Hepatocyte (in vitro differentiated cells): ENCODE measurements around the gene PTX4. TPM values are rescaled to one million over a fixed set of nuclear protein-coding genes. Genes with fewer than 3 reads are reported as not detected.

Source experiments
- DNase-seq: peaks from one replicate; pipeline ENCODE4 v3.0.0-alpha.2; 2016; ENCODE audit warnings: low spot score
- H2AFZ ChIP-seq: fragments of 200-600 bp; sonication (generic); 2 replicates; pipeline ENCODE4 v1.6.0; 2016; ENCODE audit warnings: antibody characterized with exemption, mild to moderate bottlenecking
- H3K27ac ChIP-seq: fragments of 200-600 bp; sonication (generic); 2 replicates; pipeline ENCODE4 v1.5.1; 2016; ENCODE audit warnings: mild to moderate bottlenecking
- H3K27me3 ChIP-seq: fragments of 200-600 bp; sonication (generic); 2 replicates; pipeline ENCODE4 v1.6.1; 2016
- H3K36me3 ChIP-seq: fragments of 200-600 bp; sonication (generic); replicated peaks from 2 replicates; pipeline ENCODE4 v1.5.1; 2016; ENCODE audit warnings: low read depth; ENCODE audit not compliant: insufficient read depth
- H3K4me1 ChIP-seq: fragments of 200-600 bp; sonication (generic); 2 replicates; pipeline ENCODE4 v1.5.1; 2016; ENCODE audit warnings: mild to moderate bottlenecking, moderate library complexity; ENCODE audit not compliant: insufficient read depth
- H3K4me2 ChIP-seq: fragments of 200-600 bp; sonication (generic); 2 replicates; pipeline ENCODE4 v1.6.0; 2016
- H3K4me3 ChIP-seq: fragments of 200-600 bp; sonication (generic); 2 replicates; pipeline ENCODE4 v1.5.1; 2016; ENCODE audit warnings: mild to moderate bottlenecking
- H3K79me2 ChIP-seq: fragments of 200-600 bp; sonication (generic); 2 replicates; pipeline ENCODE4 v1.6.0; 2017; ENCODE audit warnings: mild to moderate bottlenecking
- H3K9me2 ChIP-seq: fragments of 200-600 bp; sonication (generic); replicated peaks from 2 replicates; pipeline ENCODE4 v1.6.0; 2017; ENCODE audit warnings: mild to moderate bottlenecking; ENCODE audit not compliant: insufficient read depth
- H3K9me3 ChIP-seq: fragments of 200-600 bp; sonication (generic); 2 replicates; pipeline ENCODE4 v1.5.1; 2016; ENCODE audit warnings: low read depth, mild to moderate bottlenecking
- H4K20me1 ChIP-seq: fragments of 200-600 bp; sonication (generic); 2 replicates; pipeline ENCODE4 v1.6.0; 2016; ENCODE audit warnings: mild to moderate bottlenecking; ENCODE audit not compliant: insufficient read depth, poor library complexity, severe bottlenecking
- CTCF ChIP-seq: fragments of 200-600 bp; sonication (generic); IDR thresholded peaks from 2 replicates; pipeline ENCODE4 v1.5.1; 2016; ENCODE audit warnings: antibody characterized with exemption, mild to moderate bottlenecking; ENCODE audit not compliant: poor library complexity
- EZH2 ChIP-seq: fragments of 200-600 bp; sonication (generic); IDR thresholded peaks from 2 replicates; pipeline ENCODE4 v1.6.1; 2016; ENCODE audit warnings: antibody characterized with exemption, mild to moderate bottlenecking, borderline replicate concordance
- EZH2phosphoT487 ChIP-seq: fragments of 200-600 bp; sonication (generic); IDR thresholded peaks from one replicate; pipeline ENCODE4 v1.6.1; 2018; ENCODE audit warnings: antibody characterized with exemption, mild to moderate bottlenecking, low read depth, moderate library complexity; ENCODE audit not compliant: unreplicated experiment, severe bottlenecking
- WGBS: methylation state at CpG from one replicate; pipeline ENCODE4 v1.1.6; 2016; ENCODE audit warnings: low lambda C conversion rate; ENCODE audit errors: missing lambda C conversion rate; 5-methylcytosine and 5-hydroxymethylcytosine counted together
- polyA plus RNA-seq: library from polyadenylated mRNA; unstranded; fragments of >200 nt; fragmentation: Nextera tagmentation; extraction: Ambion mirVana; gene quantifications from 2 replicates; pipeline ENCODE4 v1.2.1, GENCODE V29; 2016
- total RNA-seq: library from RNA; depleted of rRNA; stranded (reverse); fragments of >200 nt; gene quantifications from 2 replicates; pipeline ENCODE4 v1.2.3, GENCODE V29; 2014

PTX4 gene
- total and polyA plus RNA-seq, 2 experiments from 2014 or later = not detected

GRCh38 chr16:1501630-1502029, 12.9 kb upstream of the PTX4 start:
- WGBS = 99% methylated on average over 23 of the region's 23 CpGs
- Histone ChIP-seq H3K4me1 (no peaks in the 10 kb centered on the region), H3K27ac (no peak overlapping the region), H3K4me2 (no peak overlapping the region), H3K4me3 (no peak overlapping the region), H3K27me3 (no peaks in the 10 kb centered on the region), H2AFZ (no peak overlapping the region), H3K36me3 (no peaks in the 10 kb centered on the region), H4K20me1 (no peaks in the 10 kb centered on the region), H3K9me2 (no peaks in the 10 kb centered on the region), H3K79me2 (no peaks in the 10 kb centered on the region), H3K9me3 (no peaks in the 10 kb centered on the region)
- TF ChIP-seq CTCF (no peak), EZH2phosphoT487 (no peak), EZH2 (no peak)
- no peak for DNase-seq

- Histone ChIP-seq H3K4me3 (no peak overlapping the region), H3K9me2 (no peaks in the 10 kb centered on the region), H3K4me1 (no peaks in the 10 kb centered on the region), H3K27me3 (no peaks in the 10 kb centered on the region), H3K4me2 (no peak overlapping the region), H2AFZ (no peak overlapping the region), H4K20me1 (no peaks in the 10 kb centered on the region), H3K27ac (no peak overlapping the region), H3K79me2 (no peaks in the 10 kb centered on the region), H3K36me3 (no peaks in the 10 kb centered on the region), H3K9me3 (no peaks in the 10 kb centered on the region)
- 96% methylated on average over 31 of the region's 44 CpGs for WGBS
- DNase-seq = no peak
- TF ChIP-seq EZH2 (no peak), CTCF (no peak), EZH2phosphoT487 (no peak)
Observed at GRCh38 chr16:1500465-1501150, 11.9 kb upstream of the PTX4 start.

- Histone ChIP-seq H3K4me3 (no peak overlapping the region), H4K20me1 (no peaks in the 10 kb centered on the region), H3K27me3 (no peaks in the 10 kb centered on the region), H3K4me1 (no peaks in the 10 kb centered on the region), H3K9me3 (no peaks in the 10 kb centered on the region), H3K9me2 (no peaks in the 10 kb centered on the region), H2AFZ (no peak overlapping the region), H3K36me3 (no peaks in the 10 kb centered on the region), H3K79me2 (peaks cover 2% of the 10 kb centered on the region), H3K27ac (no peak overlapping the region), H3K4me2 (no peak overlapping the region)
- TF ChIP-seq CTCF (no peak), EZH2phosphoT487 (no peak), EZH2 (no peak)
- 96% methylated on average over 30 of the region's 36 CpGs for WGBS
- DNase-seq = no peak
Observed at GRCh38 chr16:1499756-1500464, 11.2 kb upstream of the PTX4 start.
